CD14-positive monocyte (primary cell): Measurements from ENCODE around the gene CNOT10. TPM values are rescaled to one million over a fixed set of nuclear protein-coding genes. Genes with fewer than 3 reads are reported as not detected.

ENCODE experiments used
- DNase-seq, 3 donors: peaks; one replicate each; pipeline ENCODE4 v3.0.0-alpha.2; 2011 to 2022
- H2AFZ ChIP-seq: 2 replicates; pipeline ENCODE4 v1.6.0; 2012; ENCODE audit warnings: mild to moderate bottlenecking, low read depth, low read length, inconsistent platforms; ENCODE audit not compliant: insufficient read depth, poor library complexity, severe bottlenecking
- H3K27ac ChIP-seq, 2 donors: 1 replicate in 1 of 2; 2 replicates in 1 of 2; pipeline ENCODE4 v1.5.1; 2012 to 2013; ENCODE audit warnings: low read length in 2 of 2, control low read depth in 1 of 2, inconsistent platforms in 1 of 2, low read depth in 1 of 2, mild to moderate bottlenecking in 1 of 2
- H3K27me3 ChIP-seq, 2 donors: one replicate each; pipeline versions ENCODE4 v1.6.0 to v1.6.1; 2011 to 2013; ENCODE audit warnings: low read length in 2 of 2; ENCODE audit not compliant: control insufficient read depth in 2 of 2, insufficient read depth in 2 of 2
- H3K36me3 ChIP-seq, 2 donors: replicated peaks in 1 of 2; 1 replicate in 1 of 2; 2 replicates in 1 of 2; pipeline versions ENCODE4 v1.5.1 to v1.6.1; 2012 to 2013; ENCODE audit warnings: low read length in 2 of 2, control low read depth in 1 of 2, inconsistent platforms in 1 of 2, mild to moderate bottlenecking in 1 of 2; ENCODE audit not compliant: insufficient read depth in 2 of 2, control insufficient read depth in 1 of 2
- H3K4me1 ChIP-seq, 2 donors: 1 replicate in 1 of 2; 2 replicates in 1 of 2; pipeline versions ENCODE4 v1.5.1 to v1.6.1; 2012 to 2013; ENCODE audit warnings: low read length in 2 of 2, control low read depth in 1 of 2, inconsistent platforms in 1 of 2, mild to moderate bottlenecking in 1 of 2, moderate library complexity in 1 of 2; ENCODE audit not compliant: insufficient read depth in 2 of 2, control insufficient read depth in 1 of 2
- H3K4me2 ChIP-seq: replicated peaks from 2 replicates; pipeline ENCODE3; 2012; ENCODE audit warnings: low read length, moderate library complexity, mild to moderate bottlenecking; ENCODE audit not compliant: poor library complexity, severe bottlenecking; ENCODE audit errors: extremely low read depth
- H3K4me3 ChIP-seq, 3 experiments: fragments of 200-600 bp in 1 of 3; sonication (generic) in 1 of 3; replicated peaks in 1 of 3; 1 replicate in 2 of 3; 2 replicates in 1 of 3; pipeline ENCODE4 v1.5.1; 2011 to 2013; ENCODE audit warnings: low read length in 3 of 3, mild to moderate bottlenecking in 3 of 3, control low read depth in 2 of 3, low read depth in 2 of 3, inconsistent platforms in 1 of 3, moderate library complexity in 1 of 3
- H3K79me2 ChIP-seq: 2 replicates; pipeline ENCODE4 v1.6.0; 2012; ENCODE audit warnings: mild to moderate bottlenecking, control low read depth, inconsistent platforms, low read length, moderate library complexity; ENCODE audit not compliant: insufficient read depth
- H3K9ac ChIP-seq: 2 replicates; pipeline ENCODE4 v1.6.0; 2017; ENCODE audit warnings: low read length, mild to moderate bottlenecking; ENCODE audit not compliant: insufficient read depth, poor library complexity, severe bottlenecking
- H3K9me3 ChIP-seq, 2 donors: replicated peaks in 1 of 2; 1 replicate in 1 of 2; 2 replicates in 1 of 2; pipeline versions ENCODE4 v1.5.1 to v1.6.1; 2012 to 2013; ENCODE audit warnings: low read length in 2 of 2, control low read depth in 1 of 2; ENCODE audit not compliant: control insufficient read depth in 1 of 2, insufficient read depth in 1 of 2
- H4K20me1 ChIP-seq: 2 replicates; pipeline ENCODE4 v1.6.0; 2012; ENCODE audit warnings: mild to moderate bottlenecking, low read length, control low read depth, moderate library complexity; ENCODE audit not compliant: insufficient read depth
- H3K27ac Mint-ChIP-seq, 7 donors: one replicate each; pipeline ENCODE4 v1.8.0; 2020; ENCODE audit warnings: mild to moderate bottlenecking in 7 of 7, mixed read lengths in 7 of 7, moderate library complexity in 6 of 7, inconsistent platforms in 2 of 7
- H3K27me3 Mint-ChIP-seq, 3 donors: one replicate each; pipeline ENCODE4 v1.8.0; 2021 to 2022; ENCODE audit warnings: low read depth in 3 of 3, mild to moderate bottlenecking in 3 of 3, mixed read lengths in 3 of 3, moderate library complexity in 3 of 3, inconsistent platforms in 1 of 3
- H3K36me3 Mint-ChIP-seq, 2 donors: one replicate each; pipeline ENCODE4 v1.8.0; 2020; ENCODE audit warnings: mixed read lengths in 2 of 2, inconsistent platforms in 1 of 2, mild to moderate bottlenecking in 1 of 2
- H3K4me1 Mint-ChIP-seq: one replicate; pipeline ENCODE4 v1.8.0; 2020; ENCODE audit warnings: mild to moderate bottlenecking, mixed read lengths
- H3K4me3 Mint-ChIP-seq, 2 donors: one replicate each; pipeline ENCODE4 v1.8.0; 2020; ENCODE audit warnings: mild to moderate bottlenecking in 2 of 2, mixed read lengths in 2 of 2, moderate library complexity in 1 of 2
- H3K9me3 Mint-ChIP-seq, 7 donors: one replicate each; pipeline ENCODE4 v1.8.0; 2020 to 2022; ENCODE audit warnings: mixed read lengths in 7 of 7, mild to moderate bottlenecking in 6 of 7, moderate library complexity in 6 of 7, inconsistent platforms in 2 of 7
- CTCF ChIP-seq: fragments of 200-600 bp; IDR thresholded peaks from one replicate; pipeline ENCODE4 v1.8.0; 2022; ENCODE audit warnings: antibody characterized with exemption, mild to moderate bottlenecking
- WGBS: methylation state at CpG from one replicate; pipeline ENCODE4 v1.1.5; 2013; ENCODE audit warnings: missing lambda C conversion rate; ENCODE audit not compliant: insufficient coverage; 5-methylcytosine and 5-hydroxymethylcytosine counted together
- intact Hi-C, 2 donors: fragments of 100-400 bp; cut with micrococcal nuclease; formaldehyde crosslinking; loops; one replicate each; pipeline versions ENCODE4 v1.15.0 to v1.15.1; 2023
- polyA plus RNA-seq, 3 donors: library from polyadenylated mRNA; depleted of rRNA in 1 of 3; unstranded in 2 of 3; stranded (reverse) in 1 of 3; fragments of 300-500 nt in 2 of 3; fragments of >200 nt in 1 of 3; fragmentation: Illumina TruSeq in 2 of 3; gene quantifications; 1 replicate in 2 of 3; 2 replicates in 1 of 3; pipeline ENCODE4 v1.2.3, GENCODE V29; 2012 to 2021

CNOT10 gene
- polyA plus RNA-seq, 3 donors, result 17.9 to 21.5 (median 19.6) TPM

- Histone ChIP-seq H3K4me2 (no peak overlapping the region), H3K4me3 (no peak overlapping the region), H3K36me3 (peaks cover 0 to 3% of the 10 kb centered on the region in 2 donors), H3K9ac (no peak overlapping the region), H4K20me1 (peaks cover 10% of the 10 kb centered on the region), H3K27ac (peak overlapping the region in 1 of 2 donors; percentile 42), H3K27me3 (no peaks in the 10 kb centered on the region), H2AFZ (no peak overlapping the region), H3K9me3 (no peaks in the 10 kb centered on the region), H3K4me1 (peaks cover 4 to 5% of the 10 kb centered on the region in 2 donors), H3K79me2 (peaks cover 53% of the 10 kb centered on the region)
- intact Hi-C loops, result no loop called here
- H3K4me3 Mint-ChIP-seq, result no peak overlapping the region
- peak overlapping the region in 2 of 7 donors; percentile 21 to 54 for H3K27ac Mint-ChIP-seq
- TF ChIP-seq CTCF, result no peak
- 88% methylated on average over 1 of the region's 2 CpGs for WGBS
- peaks cover 4 to 15% of the 10 kb centered on the region in 2 donors for H3K36me3 Mint-ChIP-seq
- H3K27me3 Mint-ChIP-seq, result no peaks in the 10 kb centered on the region
- H3K4me1 Mint-ChIP-seq, result peaks cover 11% of the 10 kb centered on the region
- DNase-seq, result peak in 1 of 3 donors; percentile 49
- H3K9me3 Mint-ChIP-seq, result no peaks in the 10 kb centered on the region
Observed at GRCh38 chr3:32698506-32698905, 13.5 kb downstream of the CNOT10 start.

- H3K4me3 Mint-ChIP-seq, result no peak overlapping the region
Observed at GRCh38 chr3:32699429-32699828, 14.4 kb downstream of the CNOT10 start.

More at GRCh38 chr3:32699429-32699828, 14.4 kb downstream of the CNOT10 start:
- Histone ChIP-seq H3K27me3 (no peaks in the 10 kb centered on the region), H3K9me3 (no peaks in the 10 kb centered on the region), H3K4me2 (no peak overlapping the region), H4K20me1 (peaks cover 10% of the 10 kb centered on the region), H3K4me1 (peaks cover 4 to 5% of the 10 kb centered on the region in 2 donors), H3K79me2 (peaks cover 49% of the 10 kb centered on the region), H3K27ac (no peak overlapping the region), H3K9ac (no peak overlapping the region), H3K36me3 (peaks cover 0 to 3% of the 10 kb centered on the region in 2 donors), H2AFZ (no peak overlapping the region), H3K4me3 (no peak overlapping the region)
- Mint-ChIP-seq H3K4me1 (peaks cover 13% of the 10 kb centered on the region), H3K9me3 (no peaks in the 10 kb centered on the region), H3K27me3 (no peaks in the 10 kb centered on the region), H3K36me3 (peaks cover 6 to 14% of the 10 kb centered on the region in 2 donors), H3K27ac (peak overlapping the region in 4 of 7 donors; percentile 39 to 72 (median 55))
- WGBS, result no CpG with 5 or more reads among the region's 2 CpGs
- no peak for TF ChIP-seq CTCF
- intact Hi-C loops, result no loop called here
- DNase-seq, result no peak
